DOHH2 (cell line): ENCODE measurements around the gene ATP6V0A1.
"Not testable (repeated sequence)": the region's sequence is repeated elsewhere in the genome, so short reads cannot be mapped to it uniquely, and the experiment has no call there.

Experiments used
- H3F3A ChIP-seq: fragments of 200-600 bp; sonication (generic), shearing (Covaris generic); 2 replicates; pipeline ENCODE4 v1.6.0; 2016; ENCODE audit warnings: antibody characterized with exemption, mild to moderate bottlenecking; ENCODE audit not compliant: control insufficient read depth, insufficient read depth
- H3K27ac ChIP-seq: fragments of 200-600 bp; sonication (generic); 2 replicates; pipeline ENCODE4 v1.5.1; 2014; ENCODE audit warnings: low read depth, mild to moderate bottlenecking, low read length, moderate library complexity
- H3K27me3 ChIP-seq: fragments of 200-600 bp; sonication (generic); 2 replicates; pipeline ENCODE4 v1.6.1; 2014; ENCODE audit warnings: mild to moderate bottlenecking, low read length, mixed read lengths; ENCODE audit not compliant: control insufficient read depth
- H3K36me3 ChIP-seq: fragments of 200-600 bp; sonication (generic); 2 replicates; pipeline ENCODE4 v1.6.1; 2014; ENCODE audit warnings: mild to moderate bottlenecking, low read length, moderate library complexity, mixed read lengths; ENCODE audit not compliant: control insufficient read depth
- H3K4me1 ChIP-seq: fragments of 200-600 bp; sonication (generic); 2 replicates; pipeline ENCODE4 v1.6.1; 2014; ENCODE audit warnings: mild to moderate bottlenecking, low read length, mixed read lengths; ENCODE audit not compliant: control insufficient read depth
- H3K4me2 ChIP-seq: fragments of 200-600 bp; sonication (generic); 2 replicates; pipeline ENCODE4 v1.6.0; 2014; ENCODE audit warnings: mild to moderate bottlenecking, low read length, moderate library complexity
- H3K4me3 ChIP-seq: fragments of 200-600 bp; sonication (generic); 2 replicates; pipeline ENCODE4 v1.5.1; 2014; ENCODE audit warnings: mild to moderate bottlenecking, low read length, mixed read lengths
- H3K79me2 ChIP-seq: fragments of 200-600 bp; sonication (generic); 2 replicates; pipeline ENCODE4 v1.6.1; 2014; ENCODE audit warnings: mild to moderate bottlenecking, low read length, mixed read lengths; ENCODE audit not compliant: control insufficient read depth
- H3K9me2 ChIP-seq: fragments of 200-600 bp; sonication (generic); replicated peaks from 2 replicates; pipeline ENCODE4 v1.6.1; 2014; ENCODE audit warnings: mild to moderate bottlenecking, low read length, mixed read lengths; ENCODE audit not compliant: control insufficient read depth
- H3K9me3 ChIP-seq: fragments of 200-600 bp; sonication (generic); 2 replicates; pipeline ENCODE4 v1.6.1; 2014; ENCODE audit warnings: antibody characterized with exemption, low read length, mixed read lengths; ENCODE audit not compliant: control insufficient read depth, insufficient read depth
- H4K20me1 ChIP-seq: fragments of 200-600 bp; sonication (generic); 2 replicates; pipeline ENCODE4 v1.6.0; 2014; ENCODE audit warnings: low read depth, mild to moderate bottlenecking, antibody characterized with exemption, low read length, moderate library complexity; ENCODE audit not compliant: control insufficient read depth, insufficient read depth
- EZH2phosphoT487 ChIP-seq: fragments of 200-600 bp; sonication (generic); IDR thresholded peaks from 2 replicates; pipeline ENCODE4 v1.6.1; 2017; ENCODE audit warnings: borderline replicate concordance, mild to moderate bottlenecking, antibody characterized with exemption, low read length, moderate library complexity, mixed read lengths
- TF ChIP-seq, protein P1 (sequence below): fragments of 200-600 bp; sonication (generic); IDR thresholded peaks from one replicate; pipeline ENCODE4 v1.5.1; 2014; ENCODE audit warnings: antibody characterized with exemption, mild to moderate bottlenecking, low read depth, low read length; ENCODE audit not compliant: poor library complexity, severe bottlenecking

The ATP6V0A1 gene

DNA sequence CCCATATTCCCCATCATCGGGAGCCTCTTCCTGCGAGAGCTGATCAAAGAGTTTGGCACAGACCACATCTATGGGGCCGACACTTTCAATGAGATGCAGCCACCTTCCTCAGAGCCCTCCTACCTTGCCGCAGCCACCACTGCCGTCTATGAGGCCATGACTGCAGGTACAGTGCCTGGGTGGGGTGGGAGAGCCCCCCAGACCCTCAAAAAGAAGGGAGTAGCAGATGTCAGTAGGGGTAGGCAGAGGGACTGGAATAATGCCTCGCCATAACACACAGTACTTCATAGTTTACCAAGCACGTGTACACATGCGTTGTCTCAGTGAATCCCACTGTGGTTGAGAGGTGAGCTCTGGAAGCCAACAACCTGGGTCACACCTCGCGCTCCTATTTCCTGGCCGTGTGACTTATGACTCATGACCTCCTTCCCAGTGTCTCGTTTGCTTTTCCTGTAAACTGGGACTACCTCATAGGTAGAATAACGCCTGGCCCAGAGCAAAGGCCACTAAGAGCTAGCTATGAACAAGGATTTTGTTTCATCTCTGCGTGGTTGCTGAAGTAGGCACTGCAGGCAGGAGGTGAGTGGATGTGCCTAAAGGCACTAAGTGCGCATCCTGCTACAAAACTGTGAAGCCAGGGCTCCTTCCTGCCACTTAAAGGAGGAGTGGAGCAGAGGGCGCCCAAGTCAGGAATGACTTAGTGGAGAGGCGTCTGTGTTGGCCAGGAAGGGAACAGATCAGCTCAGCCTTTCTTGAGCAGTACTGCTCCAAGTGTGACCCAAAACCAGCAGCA, 82.6 kb downstream of the ATP6V0A1 start:
- Histone ChIP-seq H3K79me2 (peaks cover 11% of the 10 kb centered on the region), H3K27ac (no peak overlapping the region), H3K9me2 (no peaks in the 10 kb centered on the region), H3K27me3 (no peaks in the 10 kb centered on the region), H3K36me3 (peaks cover 12% of the 10 kb centered on the region; the same call in 1 of the 2 replicates), H3K4me2 (no peak overlapping the region), H3K4me3 (no peak overlapping the region), H3K9me3 (no peaks in the 10 kb centered on the region), H4K20me1 (peaks cover 10% of the 10 kb centered on the region), H3F3A (no peaks in the 10 kb centered on the region), H3K4me1 (peaks cover 10% of the 10 kb centered on the region)
- no peak for TF ChIP-seq EZH2phosphoT487
- TF ChIP-seq, protein P1, sequence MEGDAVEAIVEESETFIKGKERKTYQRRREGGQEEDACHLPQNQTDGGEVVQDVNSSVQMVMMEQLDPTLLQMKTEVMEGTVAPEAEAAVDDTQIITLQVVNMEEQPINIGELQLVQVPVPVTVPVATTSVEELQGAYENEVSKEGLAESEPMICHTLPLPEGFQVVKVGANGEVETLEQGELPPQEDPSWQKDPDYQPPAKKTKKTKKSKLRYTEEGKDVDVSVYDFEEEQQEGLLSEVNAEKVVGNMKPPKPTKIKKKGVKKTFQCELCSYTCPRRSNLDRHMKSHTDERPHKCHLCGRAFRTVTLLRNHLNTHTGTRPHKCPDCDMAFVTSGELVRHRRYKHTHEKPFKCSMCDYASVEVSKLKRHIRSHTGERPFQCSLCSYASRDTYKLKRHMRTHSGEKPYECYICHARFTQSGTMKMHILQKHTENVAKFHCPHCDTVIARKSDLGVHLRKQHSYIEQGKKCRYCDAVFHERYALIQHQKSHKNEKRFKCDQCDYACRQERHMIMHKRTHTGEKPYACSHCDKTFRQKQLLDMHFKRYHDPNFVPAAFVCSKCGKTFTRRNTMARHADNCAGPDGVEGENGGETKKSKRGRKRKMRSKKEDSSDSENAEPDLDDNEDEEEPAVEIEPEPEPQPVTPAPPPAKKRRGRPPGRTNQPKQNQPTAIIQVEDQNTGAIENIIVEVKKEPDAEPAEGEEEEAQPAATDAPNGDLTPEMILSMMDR, result no peak

DNA sequence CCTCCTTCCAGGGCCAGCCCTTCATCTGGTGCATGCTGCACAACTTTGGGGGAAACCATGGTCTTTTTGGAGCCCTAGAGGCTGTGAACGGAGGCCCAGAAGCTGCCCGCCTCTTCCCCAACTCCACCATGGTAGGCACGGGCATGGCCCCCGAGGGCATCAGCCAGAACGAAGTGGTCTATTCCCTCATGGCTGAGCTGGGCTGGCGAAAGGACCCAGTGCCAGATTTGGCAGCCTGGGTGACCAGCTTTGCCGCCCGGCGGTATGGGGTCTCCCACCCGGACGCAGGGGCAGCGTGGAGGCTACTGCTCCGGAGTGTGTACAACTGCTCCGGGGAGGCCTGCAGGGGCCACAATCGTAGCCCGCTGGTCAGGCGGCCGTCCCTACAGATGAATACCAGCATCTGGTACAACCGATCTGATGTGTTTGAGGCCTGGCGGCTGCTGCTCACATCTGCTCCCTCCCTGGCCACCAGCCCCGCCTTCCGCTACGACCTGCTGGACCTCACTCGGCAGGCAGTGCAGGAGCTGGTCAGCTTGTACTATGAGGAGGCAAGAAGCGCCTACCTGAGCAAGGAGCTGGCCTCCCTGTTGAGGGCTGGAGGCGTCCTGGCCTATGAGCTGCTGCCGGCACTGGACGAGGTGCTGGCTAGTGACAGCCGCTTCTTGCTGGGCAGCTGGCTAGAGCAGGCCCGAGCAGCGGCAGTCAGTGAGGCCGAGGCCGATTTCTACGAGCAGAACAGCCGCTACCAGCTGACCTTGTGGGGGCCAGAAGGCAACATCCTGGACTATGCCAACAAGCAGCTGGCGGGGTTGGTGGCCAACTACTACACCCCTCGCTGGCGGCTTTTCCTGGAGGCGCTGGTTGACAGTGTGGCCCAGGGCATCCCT, 84.8 kb downstream of the ATP6V0A1 start:
- Histone ChIP-seq H4K20me1 (no peaks in the 10 kb centered on the region), H3K36me3 (peaks cover 10% of the 10 kb centered on the region; the same call in 1 of the 2 replicates), H3K4me1 (peaks cover 4% of the 10 kb centered on the region), H3K4me2 (no peak overlapping the region), H3K27ac (no peak overlapping the region), H3F3A (no peaks in the 10 kb centered on the region), H3K27me3 (no peaks in the 10 kb centered on the region), H3K79me2 (no peaks in the 10 kb centered on the region), H3K9me3 (no peaks in the 10 kb centered on the region), H3K9me2 (no peaks in the 10 kb centered on the region), H3K4me3 (no peak overlapping the region)
- TF ChIP-seq, protein P1, result no peak
- TF ChIP-seq EZH2phosphoT487, result no peak

GRCh38 chr17:42544874-42545283, 86.2 kb downstream of the ATP6V0A1 start:
- no peaks in the 10 kb centered on the region for H3K79me2 ChIP-seq
- peaks cover 10% of the 10 kb centered on the region for H3K4me1 ChIP-seq
- no peak overlapping the region for H3K4me2 ChIP-seq
- no peaks in the 10 kb centered on the region for H3K9me2 ChIP-seq
- H3K9me3 ChIP-seq, result no peaks in the 10 kb centered on the region
- no peaks in the 10 kb centered on the region; the same call in 1 of the 2 replicates for H3K36me3 ChIP-seq
- no peaks in the 10 kb centered on the region for H4K20me1 ChIP-seq
- H3K4me3 ChIP-seq, result no peak overlapping the region
- H3K27ac ChIP-seq, result no peak overlapping the region
- H3F3A ChIP-seq, result no peaks in the 10 kb centered on the region
- no peaks in the 10 kb centered on the region for H3K27me3 ChIP-seq
- TF ChIP-seq EZH2phosphoT487, result no peak
- TF ChIP-seq, protein P1, result no peak

- H4K20me1 ChIP-seq, H3K27ac ChIP-seq, H3K9me3 ChIP-seq, H3K79me2 ChIP-seq, H3K4me2 ChIP-seq, H3F3A ChIP-seq, H3K36me3 ChIP-seq, H3K9me2 ChIP-seq, H3K27me3 ChIP-seq, H3K4me3 ChIP-seq: not testable (repeated sequence)
- peaks cover 10% of the 10 kb centered on the region for H3K4me1 ChIP-seq
These were observed 87.3 kb downstream of the ATP6V0A1 start for GRCh38 chr17:42545755-42546505.
